Fibroblast of villous mesenchyme (primary cell): ENCODE results near the gene MOV10L1. TPM values are rescaled to one million over a fixed set of nuclear protein-coding genes. Genes with fewer than 3 reads are reported as not detected.

Experiments
- DNase-seq: peaks from one replicate; pipeline ENCODE4 v3.0.0-alpha.2; 2010; ENCODE audit warnings: low read depth
- H3K4me3 ChIP-seq: 2 replicates; pipeline ENCODE4 v1.5.1; 2011; ENCODE audit warnings: low read depth, mild to moderate bottlenecking, low read length
- CTCF ChIP-seq: IDR thresholded peaks from 2 replicates; pipeline ENCODE4 v1.5.1; 2012; ENCODE audit warnings: low read depth, mild to moderate bottlenecking, low read length; ENCODE audit not compliant: insufficient read depth
- total RNA-seq: library from RNA; depleted of rRNA; stranded (reverse); fragments of >200 nt; gene quantifications from 2 replicates; pipeline ENCODE4 v1.2.3, GENCODE V29; 2012

Gene MOV10L1
- total RNA-seq, 1 donor = 10.8 TPM

DNA sequence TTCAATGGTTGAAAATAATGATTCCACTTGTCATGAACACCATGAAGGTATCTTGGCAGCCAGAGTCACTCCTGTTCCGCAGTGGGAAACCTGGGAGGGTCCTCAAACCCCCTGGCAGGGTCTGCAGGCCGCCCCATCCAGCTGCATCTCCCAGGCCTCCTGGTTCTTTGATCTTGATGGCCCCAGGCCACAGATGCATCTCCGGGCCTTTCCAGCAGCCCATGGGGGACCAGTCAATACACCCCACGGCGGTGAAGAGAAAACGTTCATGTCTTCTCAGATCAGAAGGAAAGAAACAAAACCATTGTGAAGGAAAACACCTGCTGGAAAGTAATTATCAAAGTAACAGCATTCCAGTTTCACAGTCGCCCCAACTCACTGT, 29.9 kb upstream of the MOV10L1 start:
- no peak for DNase-seq
- no peak for TF ChIP-seq CTCF
- H3K4me3 ChIP-seq = no peak overlapping the region

- H3K4me3 ChIP-seq = no peak overlapping the region
- no peak for TF ChIP-seq CTCF
- no peak for DNase-seq
Observed at GRCh38 chr22:50060441-50061140, 29.2 kb upstream of the MOV10L1 start.

- DNase-seq = no peak
- no peak overlapping the region for H3K4me3 ChIP-seq
- no peak for TF ChIP-seq CTCF
Observed at GRCh38 chr22:50061141-50061823, 28.5 kb upstream of the MOV10L1 start.

DNA sequence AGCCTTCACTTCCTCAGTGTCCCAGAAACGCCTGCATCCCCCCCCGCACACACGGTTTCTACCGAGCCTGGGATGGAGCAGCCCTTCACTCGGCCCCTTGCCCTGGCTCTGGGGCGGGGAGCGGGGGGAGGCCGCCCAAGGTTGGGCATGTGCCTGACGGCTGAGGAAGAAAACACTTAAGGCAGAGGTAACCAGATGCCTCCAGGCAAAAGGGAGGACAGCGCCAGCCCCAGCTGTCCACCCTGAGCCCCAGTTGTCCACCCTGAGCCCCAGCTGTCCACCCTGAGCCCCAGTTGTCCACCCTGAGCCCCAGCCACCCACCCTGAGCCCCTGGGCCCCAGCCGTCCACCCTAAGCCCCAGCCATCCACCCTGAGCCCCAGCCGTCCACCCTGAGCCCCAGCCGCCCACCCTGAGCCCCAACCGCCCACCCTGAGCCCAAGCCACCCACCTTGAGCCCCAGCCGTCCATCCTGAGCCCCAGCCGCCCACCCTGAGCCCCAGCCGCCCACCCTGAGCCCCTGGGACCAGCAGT, 27.9 kb upstream of the MOV10L1 start:
- TF ChIP-seq CTCF = no peak
- H3K4me3 ChIP-seq = no peak overlapping the region
- no peak for DNase-seq

DNA sequence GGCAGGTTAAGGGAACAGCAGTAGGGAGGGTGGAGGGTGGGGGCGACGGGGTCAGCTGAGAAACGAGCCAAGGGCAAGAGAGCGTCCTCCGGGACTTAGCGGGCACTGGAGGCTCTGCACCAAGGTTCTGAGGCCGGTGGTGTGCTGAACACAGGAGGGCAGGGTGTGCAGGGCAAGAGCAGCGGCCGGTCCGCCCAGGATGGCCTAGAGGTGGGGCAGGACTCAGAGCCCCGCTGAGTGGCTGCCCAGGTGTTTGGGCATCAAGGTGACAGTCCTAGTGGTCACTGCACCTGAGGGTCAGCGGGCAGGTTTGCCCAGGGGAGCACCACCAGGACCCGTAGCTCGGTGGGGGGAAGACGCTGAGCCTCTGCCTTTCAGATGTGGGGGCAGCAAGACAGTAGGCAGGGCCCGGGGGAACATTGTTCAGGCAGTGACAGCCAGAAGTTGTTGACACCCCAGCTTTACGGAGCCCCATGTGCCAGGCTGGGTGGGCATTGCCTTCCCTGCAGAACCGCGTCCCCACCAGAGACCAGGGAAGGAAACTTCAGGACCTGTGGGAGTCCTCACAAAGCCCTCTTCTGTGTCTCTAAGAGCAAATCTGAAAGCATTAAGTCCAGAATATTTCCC, 27.2 kb upstream of the MOV10L1 start:
- no peak for DNase-seq
- H3K4me3 ChIP-seq = no peak overlapping the region
- TF ChIP-seq CTCF = no peak

DNA sequence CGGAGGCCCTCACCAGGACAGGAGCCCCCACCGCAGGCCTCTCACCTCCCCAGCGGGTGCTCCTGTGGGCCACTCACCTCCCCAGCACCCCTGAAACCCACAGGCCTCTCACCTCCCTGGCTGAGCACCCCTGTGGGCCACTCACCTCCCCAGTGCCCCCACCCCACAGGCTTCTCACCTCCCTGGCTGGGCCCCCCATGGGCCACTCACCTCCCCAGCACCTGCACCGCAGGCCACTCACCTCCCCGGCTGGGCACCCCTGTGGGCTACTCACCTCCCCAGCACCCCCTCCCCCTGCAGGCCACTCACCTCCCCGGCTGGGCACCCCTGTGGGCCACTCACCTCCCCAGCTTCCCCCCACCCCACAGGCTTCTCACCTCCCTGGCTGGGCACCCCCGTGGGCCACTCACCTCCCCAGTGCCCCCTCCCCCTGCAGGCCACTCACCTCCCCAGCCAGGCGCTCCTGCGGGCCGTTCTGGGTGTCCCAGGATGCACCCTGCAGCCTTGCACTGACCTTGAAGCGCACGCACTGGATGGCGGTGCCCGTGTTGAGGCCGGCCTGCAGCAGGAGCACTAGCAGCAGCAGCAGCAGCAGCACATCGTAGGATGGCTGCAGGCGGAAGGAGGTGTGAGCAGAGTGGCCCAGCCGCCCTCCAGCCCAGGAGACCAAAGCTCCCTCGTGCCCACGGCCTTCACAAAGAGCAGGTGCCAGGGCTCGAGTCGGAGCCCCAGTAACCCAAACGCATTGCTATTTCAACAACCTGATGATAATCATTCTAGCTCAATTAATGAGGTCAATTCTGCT, 26.0 kb upstream of the MOV10L1 start:
- no peak for DNase-seq
- no peak for TF ChIP-seq CTCF
- H3K4me3 ChIP-seq = no peak overlapping the region
